Daoy (cell line): ENCODE results near the gene CDC42BPA. TPM values are rescaled to one million over a fixed set of nuclear protein-coding genes. Genes with fewer than 3 reads are reported as not detected.

Source experiments
- DNase-seq: peaks from one replicate; pipeline ENCODE4 v3.0.0-alpha.2; 2015; ENCODE audit warnings: low read depth
- total RNA-seq: library from RNA; depleted of rRNA; stranded (reverse); fragments of >200 nt; shearing (Covaris generic); gene quantifications from 2 replicates; pipeline ENCODE4 v1.2.3, GENCODE V29; 2014

CDC42BPA gene
- total RNA-seq, 1 experiment from 2014 or later = 18.5 TPM

- DNase-seq = no peak
These were observed 336.9 kb downstream of the CDC42BPA start for GRCh38 chr1:226981386-226981817.

DNA sequence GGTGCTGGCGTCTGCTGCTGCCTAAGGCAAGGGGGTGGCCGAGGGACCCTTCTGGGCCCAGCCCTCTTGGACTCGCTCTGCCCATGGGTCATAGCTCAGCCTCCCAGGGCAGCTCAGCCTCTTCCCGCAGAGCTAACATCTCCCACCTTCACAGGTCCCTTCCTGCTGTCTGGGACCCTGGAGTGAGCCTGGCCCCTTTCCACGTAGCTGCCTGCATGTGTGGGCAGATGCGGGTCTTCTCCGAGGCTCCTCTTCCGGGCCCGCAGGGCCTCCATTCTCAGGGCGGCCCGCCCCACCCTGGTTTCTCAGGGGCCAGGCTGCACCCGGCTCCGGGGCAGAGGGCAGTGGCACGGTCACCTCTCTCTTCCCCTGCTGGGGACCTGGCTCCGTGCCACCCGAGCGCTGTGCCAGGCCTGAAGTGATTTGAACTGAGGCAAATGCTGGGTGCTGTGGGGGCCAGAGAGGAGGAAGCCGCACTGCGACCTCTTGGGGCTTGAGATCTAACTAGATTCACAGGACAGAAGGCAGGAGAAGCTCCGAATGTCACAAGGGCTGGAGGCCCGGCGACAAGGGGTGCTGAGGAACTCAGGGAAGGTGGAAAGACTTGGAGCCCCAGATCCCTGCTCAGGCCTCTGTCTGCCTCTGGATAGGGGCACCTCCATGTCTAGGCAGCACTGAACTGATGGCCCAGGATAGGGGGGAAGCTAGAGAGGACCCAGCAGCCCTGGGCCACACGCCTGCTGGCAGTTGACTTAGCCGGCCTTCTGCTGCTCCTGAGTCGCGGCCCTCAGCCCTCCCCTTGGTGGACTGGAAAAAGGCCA is 337.5 kb downstream of the CDC42BPA start:
- DNase-seq = no peak

DNA sequence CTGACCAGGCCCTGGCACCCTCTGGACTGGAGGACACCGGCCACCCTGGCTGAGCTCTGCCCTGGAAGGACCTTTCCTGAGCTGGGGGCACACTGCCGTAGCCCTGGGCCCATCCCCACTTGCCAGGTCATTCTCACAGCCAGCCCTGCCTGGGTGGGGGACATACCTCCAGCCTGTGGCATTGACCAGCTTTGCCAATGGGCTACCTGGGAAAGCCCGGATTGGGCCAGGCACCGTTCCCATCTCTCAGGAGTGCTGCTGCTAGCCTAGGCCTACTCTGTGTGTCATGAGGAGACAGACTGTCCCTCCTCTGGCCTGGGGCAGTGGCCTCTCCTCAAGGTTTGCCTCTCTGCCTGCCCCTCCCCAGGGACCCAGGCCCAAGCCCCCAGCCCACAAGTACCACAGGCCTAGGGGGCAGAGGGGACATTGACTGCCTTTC is 338.2 kb downstream of the CDC42BPA start:
- DNase-seq = no peak

DNA sequence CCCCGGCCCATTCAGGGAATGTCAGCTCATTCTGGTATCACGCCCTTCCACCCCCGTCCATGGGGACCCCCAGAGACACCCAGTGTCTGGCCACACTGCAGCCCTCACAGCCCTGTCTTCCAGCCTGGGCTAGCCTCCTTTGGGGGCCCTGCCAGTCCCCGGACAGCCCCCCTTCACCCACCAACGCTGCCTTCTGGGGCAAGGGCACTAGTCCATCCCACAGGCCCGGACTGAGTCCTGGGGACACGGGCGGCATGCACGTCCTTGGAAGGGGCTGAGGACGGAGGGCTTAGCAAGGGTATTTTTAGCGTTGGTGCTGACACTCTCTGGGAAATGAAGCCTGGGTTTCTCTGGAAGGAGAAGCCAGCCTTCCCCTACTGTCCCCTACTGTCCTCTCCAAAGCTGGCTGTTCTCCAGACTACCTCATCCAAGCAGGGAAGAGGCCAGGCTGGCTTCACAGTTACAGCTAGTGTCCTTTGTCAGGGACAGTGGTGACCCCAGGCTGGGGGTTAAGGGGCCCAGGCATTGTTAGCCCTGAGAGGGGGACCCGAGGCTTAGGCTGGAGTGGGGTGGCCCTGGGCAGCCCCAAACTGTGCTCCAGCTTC is 338.7 kb downstream of the CDC42BPA start:
- DNase-seq = no peak

DNA sequence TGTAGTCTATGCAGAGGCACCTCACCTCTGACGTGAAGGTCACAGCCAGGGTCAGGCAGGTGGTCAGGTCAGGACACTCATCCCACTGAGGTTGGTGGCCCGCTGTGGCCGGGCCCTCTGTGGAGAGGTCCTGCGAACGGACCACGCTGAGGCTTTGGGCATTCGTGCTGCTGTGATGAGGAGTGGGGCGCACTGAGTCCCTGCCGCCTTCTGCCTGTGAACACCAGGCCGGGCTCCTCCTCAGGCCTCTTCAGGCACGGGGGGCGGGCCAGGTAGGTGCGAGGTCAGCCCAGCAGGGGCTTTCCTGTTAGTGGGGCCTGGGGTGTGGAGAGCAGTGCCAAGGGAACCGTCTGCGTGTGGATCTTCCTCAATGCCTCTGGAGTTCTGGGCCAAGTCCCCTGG is 339.2 kb downstream of the CDC42BPA start:
- DNase-seq = no peak

DNA sequence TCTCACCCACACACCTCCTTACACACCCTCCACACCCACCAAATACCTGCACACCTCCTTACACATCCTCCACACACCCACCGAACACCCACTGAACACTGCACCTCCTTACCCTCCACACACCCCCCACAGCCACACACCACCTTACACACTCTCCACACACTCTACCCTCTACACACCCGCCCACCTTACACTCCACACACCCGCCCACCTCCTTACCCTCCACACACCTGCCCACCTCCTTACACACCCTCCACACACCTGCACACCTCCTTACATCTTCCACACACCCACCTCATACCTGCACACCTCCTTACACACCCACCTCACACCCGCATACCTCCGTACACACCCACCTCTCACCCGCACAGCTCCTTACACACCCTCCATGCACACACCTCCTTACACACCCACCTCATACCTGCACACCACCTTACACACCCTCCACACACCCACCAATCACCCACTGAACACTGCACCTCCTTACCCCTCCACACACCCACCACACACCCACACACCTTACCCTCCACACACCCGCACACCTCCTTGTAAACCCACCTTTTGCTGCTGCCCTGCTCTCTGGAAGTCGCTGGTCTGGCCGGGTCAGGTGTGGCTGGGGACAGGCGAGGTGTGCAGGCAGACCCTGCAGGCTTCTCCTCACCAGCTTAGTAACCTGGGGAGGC is 339.7 kb downstream of the CDC42BPA start:
- no peak for DNase-seq

GRCh38 chr1:226977643-226978431 is 340.5 kb downstream of the CDC42BPA start:
- DNase-seq = no peak

DNA sequence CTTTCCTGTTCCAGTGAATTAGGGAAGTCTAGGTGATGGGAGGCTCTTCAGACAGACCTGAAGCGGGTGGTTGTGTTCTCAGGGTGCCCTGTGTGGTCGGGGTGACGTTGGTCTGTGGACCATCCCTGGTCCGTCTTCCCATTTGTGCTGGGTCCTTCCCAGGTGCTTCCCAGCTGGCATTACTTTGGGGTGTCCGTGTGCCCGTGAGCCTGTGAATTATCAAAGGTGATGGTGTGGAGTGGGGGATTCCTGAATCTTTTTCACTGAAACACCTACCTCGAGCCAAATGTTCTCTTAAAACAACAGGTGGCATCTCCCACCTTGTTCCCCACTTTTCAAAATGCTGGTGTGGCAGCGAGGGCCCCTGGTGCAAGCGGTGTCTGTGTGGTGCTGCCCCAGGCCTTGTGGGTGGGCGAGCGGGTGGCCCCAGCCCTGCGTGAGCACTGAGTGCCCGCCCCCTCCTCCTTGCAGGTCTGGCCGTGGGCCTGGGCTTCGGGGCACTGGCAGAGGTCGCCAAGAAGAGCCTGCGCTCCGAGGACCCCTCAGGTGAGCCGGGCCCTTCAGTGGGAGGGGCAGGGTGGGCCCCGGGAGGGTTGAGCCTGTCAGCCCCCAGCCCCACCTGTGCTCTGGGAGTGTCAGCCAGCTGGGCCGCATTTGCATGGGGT is 341.2 kb downstream of the CDC42BPA start:
- no peak for DNase-seq

- DNase-seq = no peak
These were observed 341.9 kb downstream of the CDC42BPA start for GRCh38 chr1:226976276-226976977.

GRCh38 chr1:226975259-226976250 is 342.7 kb downstream of the CDC42BPA start:
- no peak for DNase-seq

DNA sequence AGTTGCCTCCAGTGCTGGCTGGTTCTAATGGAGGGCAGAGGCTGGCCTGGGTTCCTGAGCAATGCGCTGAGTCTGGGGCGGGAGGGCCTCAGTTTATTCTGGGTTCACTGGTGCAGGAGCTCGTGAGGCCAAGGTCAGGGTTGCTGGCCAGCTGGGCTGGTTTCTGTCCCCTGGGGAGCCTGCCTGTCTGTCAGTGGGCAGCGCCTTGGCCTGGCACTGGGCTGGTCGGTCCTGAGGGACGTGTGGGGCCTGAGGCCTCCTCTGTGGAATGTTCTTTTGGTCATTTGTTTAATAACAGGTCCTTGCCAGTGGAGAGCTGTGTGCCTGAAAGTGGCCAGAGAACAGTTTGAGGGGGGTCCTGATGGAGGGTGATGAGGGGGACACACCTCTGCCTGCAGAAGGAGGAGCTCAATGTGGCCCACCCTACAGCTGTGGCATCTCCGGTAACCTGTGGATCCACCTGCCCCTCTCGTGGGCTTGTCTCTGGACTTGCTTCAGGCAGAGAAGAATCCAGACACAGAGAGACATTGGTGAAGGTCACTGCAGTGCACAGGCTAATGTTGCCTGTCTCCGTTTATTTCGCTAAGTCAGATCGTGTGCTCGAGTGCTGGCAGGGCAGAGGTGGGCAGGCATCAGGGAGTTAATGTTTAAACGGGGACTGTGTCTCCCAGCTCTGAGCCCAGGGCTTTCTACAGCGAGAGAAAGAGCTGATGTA is 343.6 kb downstream of the CDC42BPA start:
- DNase-seq = no peak

DNA sequence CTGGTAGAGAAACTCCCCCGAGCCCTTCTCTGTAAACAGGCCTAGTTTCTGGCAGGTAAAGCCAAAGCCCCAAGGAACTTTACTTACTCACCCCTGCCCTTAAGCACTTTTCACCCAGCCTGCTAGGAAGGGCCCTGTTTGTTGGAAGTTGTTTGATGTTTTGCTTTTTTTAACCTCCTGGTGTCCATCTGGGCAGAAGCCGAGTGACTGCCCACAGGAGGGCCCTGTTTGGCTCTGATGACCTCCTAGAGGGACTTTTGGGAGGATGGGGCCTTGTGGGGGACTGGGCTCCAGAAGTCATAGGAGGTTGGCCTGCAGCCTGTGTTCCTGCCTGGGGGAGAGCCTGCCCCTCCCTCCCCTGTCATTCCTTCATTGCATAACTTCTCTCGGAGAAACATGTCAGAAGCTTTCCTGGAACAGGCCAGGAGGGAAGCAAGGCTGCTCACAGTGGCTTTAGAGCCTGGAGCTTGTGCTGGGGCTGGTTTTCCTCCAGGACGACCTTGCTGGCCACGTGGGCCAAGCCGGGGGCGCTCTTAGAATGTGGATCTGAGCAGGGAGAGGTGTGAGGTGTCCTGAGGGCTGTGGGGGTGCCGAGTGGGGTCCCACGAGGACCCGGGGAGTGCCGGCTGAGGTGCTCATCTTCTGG is 344.3 kb downstream of the CDC42BPA start:
- no peak for DNase-seq

DNA sequence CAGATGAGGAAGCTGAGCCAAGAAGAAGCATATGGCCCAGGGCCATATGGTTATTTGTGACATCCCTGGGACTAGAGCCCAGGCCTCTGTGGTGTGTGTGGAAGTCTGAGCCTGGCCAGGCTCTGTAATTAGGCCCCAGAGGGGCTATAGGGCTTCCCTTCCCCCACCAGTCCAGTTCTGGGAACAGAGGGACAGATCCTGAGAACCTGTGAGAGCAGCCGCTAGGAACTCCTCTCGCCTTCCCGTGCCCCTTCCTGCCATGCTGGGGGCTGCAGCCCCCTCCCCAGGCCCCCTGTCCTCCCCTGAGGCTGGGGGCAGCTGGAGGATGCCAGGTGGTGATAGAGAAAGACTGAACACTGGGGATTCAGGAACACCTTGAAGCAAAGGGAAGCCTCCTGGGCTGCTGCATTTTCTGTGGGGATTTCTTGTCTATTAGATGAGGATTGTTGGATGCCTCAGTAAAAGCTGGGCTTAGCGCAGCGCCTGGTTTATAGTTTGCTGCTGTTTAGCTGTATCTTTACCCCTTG is 344.9 kb downstream of the CDC42BPA start:
- no peak for DNase-seq

- no peak for DNase-seq
These were observed 345.4 kb downstream of the CDC42BPA start for GRCh38 chr1:226972931-226973330.

DNA sequence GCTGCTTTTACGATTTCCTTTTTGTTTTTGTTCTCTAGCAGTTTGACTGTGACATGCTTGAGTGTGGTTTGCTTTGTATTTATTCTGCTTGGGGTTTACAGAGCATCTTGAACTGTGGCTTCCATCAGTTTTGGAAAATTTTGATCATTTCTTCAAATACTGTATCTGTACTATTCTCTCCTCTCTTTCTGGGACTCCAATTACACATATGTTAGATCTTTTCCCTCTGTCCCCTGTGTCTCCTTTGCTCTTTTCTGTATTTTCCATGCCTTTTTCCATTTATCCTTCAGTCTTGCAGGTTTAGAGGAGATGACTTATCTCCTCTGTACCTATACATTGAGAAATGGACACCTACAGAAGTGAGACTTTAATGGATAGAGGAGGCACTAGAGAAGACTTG is 346.5 kb downstream of the CDC42BPA start:
- DNase-seq = no peak

DNA sequence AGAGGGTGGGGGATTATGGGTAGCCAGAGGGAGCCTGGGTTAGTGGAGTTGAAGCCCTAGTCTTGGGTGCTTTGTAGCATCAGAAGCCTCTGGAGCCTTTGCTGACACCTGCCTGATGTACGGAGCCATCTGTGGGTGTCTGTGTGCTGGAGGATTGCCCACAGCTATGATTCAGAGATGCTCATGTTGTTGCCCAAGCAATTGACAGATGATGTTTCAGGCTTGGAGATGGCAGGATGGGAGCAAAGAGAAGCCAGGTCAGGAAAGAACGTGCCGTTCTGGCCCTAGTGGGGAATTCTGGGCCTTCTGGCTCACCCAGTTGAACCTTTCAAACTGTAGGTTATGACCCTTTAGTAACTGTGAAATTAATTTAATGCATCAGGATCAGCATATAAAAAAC is 350.6 kb downstream of the CDC42BPA start:
- no peak for DNase-seq

- no peak for DNase-seq
These were observed 351.6 kb downstream of the CDC42BPA start for GRCh38 chr1:226966683-226967082.
